Ishikawa (cell line): ENCODE measurements around the gene MOCS3.

Experiments used
- CEBPB ChIP-seq: IDR thresholded peaks from 2 replicates; pipeline ENCODE4 v1.6.1; 2012
- CREB1 ChIP-seq: IDR thresholded peaks from 2 replicates; pipeline ENCODE4 v1.6.1; 2012; ENCODE audit warnings: low read depth
- EGR1 ChIP-seq: IDR thresholded peaks from 2 replicates; pipeline ENCODE4 v1.6.1; 2012
- EP300 ChIP-seq: IDR thresholded peaks from 2 replicates; pipeline ENCODE4 v1.6.1; 2012; ENCODE audit warnings: borderline replicate concordance
- FOXM1 ChIP-seq: IDR thresholded peaks from 2 replicates; pipeline ENCODE4 v1.6.1; 2012; ENCODE audit warnings: low read depth, borderline replicate concordance
- MAX ChIP-seq: IDR thresholded peaks from 2 replicates; pipeline ENCODE4 v1.6.1; 2012
- NFIC ChIP-seq: IDR thresholded peaks from 2 replicates; pipeline ENCODE4 v1.6.1; 2012
- RAD21 ChIP-seq: IDR thresholded peaks from 2 replicates; pipeline ENCODE4 v1.6.1; 2012; ENCODE audit warnings: low read depth
- REST ChIP-seq: IDR thresholded peaks from 2 replicates; pipeline ENCODE4 v1.6.1; 2012; ENCODE audit warnings: low read depth, mild to moderate bottlenecking
- TAF1 ChIP-seq: IDR thresholded peaks from 2 replicates; pipeline ENCODE4 v1.6.1; 2012; ENCODE audit warnings: low read depth, mild to moderate bottlenecking
- TCF12 ChIP-seq: IDR thresholded peaks from 2 replicates; pipeline ENCODE4 v1.6.1; 2012; ENCODE audit warnings: low read depth
- TEAD4 ChIP-seq: IDR thresholded peaks from 2 replicates; pipeline ENCODE4 v1.6.1; 2012
- USF1 ChIP-seq: IDR thresholded peaks from 2 replicates; pipeline ENCODE4 v1.6.1; 2012
- YY1 ChIP-seq: IDR thresholded peaks from 2 replicates; pipeline ENCODE4 v1.6.1; 2012; ENCODE audit warnings: low read depth
- ZBTB7A ChIP-seq: IDR thresholded peaks from 2 replicates; pipeline ENCODE4 v1.6.1; 2012; ENCODE audit warnings: low read depth

MOCS3 gene

GRCh38 chr20:50957276-50957675 lies 1.3 kb upstream of the MOCS3 start:
- TF ChIP-seq FOXM1 (no peak), MAX (no peak), NFIC (no peak), CEBPB (no peak), CREB1 (no peak), ZBTB7A (no peak), REST (no peak), YY1 (no peak), EGR1 (no peak), RAD21 (no peak), TEAD4 (no peak), TCF12 (no peak), EP300 (no peak)

GRCh38 chr20:50957798-50958614 lies 612 bp upstream of the MOCS3 start, which contains the start of gene DPM1:
DPM1 (minus strand) TSS chr20:50958532; CDS start chr20:50958523, 9 bp downstream.
- TF ChIP-seq EP300, result no peak
- no peak for TF ChIP-seq FOXM1
- peak; percentile 85 for TF ChIP-seq YY1
- 0 out of 2 replicates have a peak, but pooled peaks have one; percentile 24 for TF ChIP-seq REST
- TF ChIP-seq CEBPB, result no peak
- no peak for TF ChIP-seq NFIC
- TF ChIP-seq RAD21, result no peak
- no peak for TF ChIP-seq TEAD4
- no peak for TF ChIP-seq USF1
- TF ChIP-seq TAF1, result peak; percentile 99
- peak; percentile 78 for TF ChIP-seq CREB1
- TF ChIP-seq EGR1, result no peak
- TF ChIP-seq TCF12, result no peak
- no peak for TF ChIP-seq ZBTB7A
- peak; percentile 73 for TF ChIP-seq MAX

- no peak for TF ChIP-seq TEAD4
- no peak for TF ChIP-seq REST
- TF ChIP-seq FOXM1, result no peak
- TF ChIP-seq YY1, result no peak
- no peak for TF ChIP-seq USF1
- TF ChIP-seq CEBPB, result no peak
- TF ChIP-seq ZBTB7A, result no peak
- no peak for TF ChIP-seq CREB1
- no peak for TF ChIP-seq RAD21
Observed at GRCh38 chr20:50959543-50960126, 1.0 kb downstream of the MOCS3 start.

GRCh38 chr20:50967586-50967985 lies 9.0 kb downstream of the MOCS3 start:
- TF ChIP-seq TEAD4, result peak; percentile 8; the same call in 1 of the 2 replicates
- TF ChIP-seq NFIC, result no peak
- no peak for TF ChIP-seq TCF12
- no peak for TF ChIP-seq YY1
- no peak for TF ChIP-seq RAD21
- TF ChIP-seq EGR1, result no peak
- no peak for TF ChIP-seq MAX
- TF ChIP-seq EP300, result no peak
